Testis (tissue), 2 donors: ENCODE results near the gene ANKRD22.

Experiments
- CTCF ChIP-seq, 3 experiments: fragments of 450-650 bp in 2 of 3; fragments of 200-600 bp in 1 of 3; sonication (generic) in 1 of 3; IDR thresholded peaks; one replicate each; pipeline ENCODE4 v1.5.1; 2016 to 2019; ENCODE audit warnings: antibody characterized with exemption in 3 of 3, mild to moderate bottlenecking in 2 of 3, moderate library complexity in 1 of 3
- POLR2A ChIP-seq: fragments of 450-650 bp; IDR thresholded peaks from one replicate; pipeline ENCODE4 v1.6.1; 2017; ENCODE audit warnings: antibody characterized with exemption, mild to moderate bottlenecking, moderate library complexity

GRCh38 chr10:88896994-88897853, 45.6 kb upstream of the ANKRD22 start:
- TF ChIP-seq CTCF (IDR thresholded peaks at IDR 0.05) (no peak), POLR2A (no peak)
